IPS-15b (cell line): ENCODE results near the gene LCE3B.

Experiments used
- H3K27me3 ChIP-seq: one replicate; pipeline ENCODE4 v1.6.1; 2013; ENCODE audit warnings: low read length; ENCODE audit not compliant: control insufficient read depth, insufficient read depth
- H3K36me3 ChIP-seq: one replicate; pipeline ENCODE4 v1.6.1; 2013; ENCODE audit warnings: low read length; ENCODE audit not compliant: control insufficient read depth, insufficient read depth
- H3K4me1 ChIP-seq: one replicate; pipeline ENCODE4 v1.6.1; 2013; ENCODE audit warnings: mild to moderate bottlenecking, low read length; ENCODE audit not compliant: control insufficient read depth, insufficient read depth
- H3K4me3 ChIP-seq: one replicate; pipeline ENCODE4 v1.5.1; 2013; ENCODE audit warnings: low read depth, low read length
- H3K9ac ChIP-seq: one replicate; pipeline ENCODE4 v1.6.1; 2013; ENCODE audit warnings: low read depth, mild to moderate bottlenecking, low read length
- H3K9me3 ChIP-seq: one replicate; pipeline ENCODE4 v1.6.1; 2013; ENCODE audit warnings: mild to moderate bottlenecking, low read length; ENCODE audit not compliant: control insufficient read depth, insufficient read depth

The LCE3B gene

GRCh38 chr1:152622803-152623202 lies 9.2 kb downstream of the LCE3B start, which contains the start of gene LCE3A:
Gene LCE3A, minus strand, starts transcription at chr1:152623103. Its CDS starts 0 bp downstream, at chr1:152623103.
- H3K27me3 ChIP-seq = no peaks in the 10 kb centered on the region
- H3K4me3 ChIP-seq = no peak within 1 kb of the TSS
- H3K9ac ChIP-seq = no peak within 1 kb of the TSS
- no peaks in the 10 kb centered on the region for H3K4me1 ChIP-seq
- no peaks in the 10 kb centered on the region for H3K36me3 ChIP-seq
- H3K9me3 ChIP-seq = peaks cover 23% of the 10 kb centered on the region

GRCh38 chr1:152623203-152623844 lies 9.7 kb downstream of the LCE3B start:
- Histone ChIP-seq H3K27me3 (no peaks in the 10 kb centered on the region), H3K4me3 (no peak overlapping the region)

GRCh38 chr1:152626744-152627143 lies 13.1 kb downstream of the LCE3B start:
- H3K4me3 ChIP-seq = no peak overlapping the region
- H3K9me3 ChIP-seq = peaks cover 17% of the 10 kb centered on the region
- no peak overlapping the region for H3K9ac ChIP-seq
- H3K4me1 ChIP-seq = no peaks in the 10 kb centered on the region
- H3K27me3 ChIP-seq = no peaks in the 10 kb centered on the region
- no peaks in the 10 kb centered on the region for H3K36me3 ChIP-seq

More at GRCh38 chr1:152623203-152623844, 9.7 kb downstream of the LCE3B start:
- no peaks in the 10 kb centered on the region for H3K36me3 ChIP-seq
- H3K9me3 ChIP-seq = peaks cover 27% of the 10 kb centered on the region
- no peak overlapping the region for H3K9ac ChIP-seq
- H3K4me1 ChIP-seq = no peaks in the 10 kb centered on the region

GRCh38 chr1:152630596-152630995 lies 17.0 kb downstream of the LCE3B start:
- Histone ChIP-seq H3K4me3 (no peak overlapping the region), H3K9ac (no peak overlapping the region), H3K36me3 (no peaks in the 10 kb centered on the region), H3K4me1 (no peaks in the 10 kb centered on the region), H3K27me3 (no peaks in the 10 kb centered on the region), H3K9me3 (peaks cover 9% of the 10 kb centered on the region)

GRCh38 chr1:152640351-152640750 lies 26.7 kb downstream of the LCE3B start:
- H3K4me3 ChIP-seq = no peak overlapping the region
- no peaks in the 10 kb centered on the region for H3K4me1 ChIP-seq
- peaks cover 4% of the 10 kb centered on the region for H3K9me3 ChIP-seq
- H3K36me3 ChIP-seq = no peaks in the 10 kb centered on the region
- no peaks in the 10 kb centered on the region for H3K27me3 ChIP-seq
- H3K9ac ChIP-seq = no peak overlapping the region

- Histone ChIP-seq H3K27me3 (no peaks in the 10 kb centered on the region), H3K36me3 (no peaks in the 10 kb centered on the region), H3K9ac (no peak overlapping the region), H3K4me3 (no peak overlapping the region), H3K4me1 (no peaks in the 10 kb centered on the region), H3K9me3 (peaks cover 4% of the 10 kb centered on the region)
Observed at GRCh38 chr1:152643945-152644344, 30.3 kb downstream of the LCE3B start.

GRCh38 chr1:152645146-152645545 lies 31.5 kb downstream of the LCE3B start:
- Histone ChIP-seq H3K4me3 (no peak overlapping the region), H3K9ac (no peak overlapping the region), H3K36me3 (no peaks in the 10 kb centered on the region), H3K4me1 (no peaks in the 10 kb centered on the region), H3K27me3 (no peaks in the 10 kb centered on the region), H3K9me3 (peaks cover 4% of the 10 kb centered on the region)

- peaks cover 4% of the 10 kb centered on the region for H3K9me3 ChIP-seq
- no peak overlapping the region for H3K4me3 ChIP-seq
- no peak overlapping the region for H3K9ac ChIP-seq
- H3K27me3 ChIP-seq = no peaks in the 10 kb centered on the region
- no peaks in the 10 kb centered on the region for H3K4me1 ChIP-seq
- H3K36me3 ChIP-seq = no peaks in the 10 kb centered on the region
Observed at GRCh38 chr1:152646656-152647055, 33.0 kb downstream of the LCE3B start.

- Histone ChIP-seq H3K4me3 (no peak overlapping the region), H3K27me3 (no peaks in the 10 kb centered on the region), H3K9me3 (peaks cover 5% of the 10 kb centered on the region), H3K4me1 (no peaks in the 10 kb centered on the region), H3K36me3 (no peaks in the 10 kb centered on the region), H3K9ac (no peak overlapping the region)
Observed at GRCh38 chr1:152654110-152654509, 40.5 kb downstream of the LCE3B start.

GRCh38 chr1:152656459-152656858 lies 42.8 kb downstream of the LCE3B start:
- no peak overlapping the region for H3K9ac ChIP-seq
- no peaks in the 10 kb centered on the region for H3K36me3 ChIP-seq
- H3K4me3 ChIP-seq = no peak overlapping the region
- H3K9me3 ChIP-seq = peaks cover 12% of the 10 kb centered on the region
- no peaks in the 10 kb centered on the region for H3K4me1 ChIP-seq
- H3K27me3 ChIP-seq = no peaks in the 10 kb centered on the region

GRCh38 chr1:152657677-152658076 lies 44.1 kb downstream of the LCE3B start:
- peaks cover 12% of the 10 kb centered on the region for H3K9me3 ChIP-seq
- H3K4me3 ChIP-seq = no peak overlapping the region

GRCh38 chr1:152658649-152659048 lies 45.0 kb downstream of the LCE3B start:
- H3K4me1 ChIP-seq = no peaks in the 10 kb centered on the region
- H3K9me3 ChIP-seq = peaks cover 12% of the 10 kb centered on the region
- no peak overlapping the region for H3K9ac ChIP-seq
- H3K36me3 ChIP-seq = no peaks in the 10 kb centered on the region
- no peaks in the 10 kb centered on the region for H3K27me3 ChIP-seq
- H3K4me3 ChIP-seq = no peak overlapping the region

More at GRCh38 chr1:152657677-152658076, 44.1 kb downstream of the LCE3B start:
- H3K9ac ChIP-seq = no peak overlapping the region
- no peaks in the 10 kb centered on the region for H3K27me3 ChIP-seq
- no peaks in the 10 kb centered on the region for H3K4me1 ChIP-seq
- no peaks in the 10 kb centered on the region for H3K36me3 ChIP-seq
